ENCODE results near the gene CEACAM16.

CEACAM16 gene

DNA sequence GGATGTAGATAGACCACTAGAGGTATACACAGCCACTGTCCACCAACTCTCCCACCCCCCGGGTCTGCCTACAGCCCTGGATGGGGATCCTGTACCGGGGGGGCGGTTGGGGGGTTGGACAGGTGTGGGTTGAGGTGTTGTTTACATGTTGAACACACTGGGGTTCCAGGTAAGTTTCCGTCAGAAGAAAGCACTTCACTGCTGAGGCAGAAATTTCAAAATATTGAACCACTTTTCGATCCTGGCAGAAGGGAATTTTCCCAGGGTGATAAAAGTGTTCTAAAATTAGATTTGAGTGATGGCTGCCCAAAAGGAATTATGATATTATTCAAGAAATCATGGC, 6.6 kb upstream of the CEACAM16 start:
- H3K4me3 ChIP-seq (ENCODE audit: low read depth in 1 of 2, low read length in 1 of 2): no peak overlapping the region
- H3K4me1 ChIP-seq (ENCODE audit: control insufficient read depth in 1 of 2, insufficient read depth in 1 of 2, low read depth in 1 of 2, low read length in 1 of 2): peaks cover 12 to 19% of the 10 kb centered on the region in 2 experiments
- no peaks in the 10 kb centered on the region for H3K36me3 ChIP-seq
- H3K9me3 ChIP-seq: no peaks in the 10 kb centered on the region
- no peak overlapping the region for H3K27ac ChIP-seq
- TF ChIP-seq, protein P1, sequence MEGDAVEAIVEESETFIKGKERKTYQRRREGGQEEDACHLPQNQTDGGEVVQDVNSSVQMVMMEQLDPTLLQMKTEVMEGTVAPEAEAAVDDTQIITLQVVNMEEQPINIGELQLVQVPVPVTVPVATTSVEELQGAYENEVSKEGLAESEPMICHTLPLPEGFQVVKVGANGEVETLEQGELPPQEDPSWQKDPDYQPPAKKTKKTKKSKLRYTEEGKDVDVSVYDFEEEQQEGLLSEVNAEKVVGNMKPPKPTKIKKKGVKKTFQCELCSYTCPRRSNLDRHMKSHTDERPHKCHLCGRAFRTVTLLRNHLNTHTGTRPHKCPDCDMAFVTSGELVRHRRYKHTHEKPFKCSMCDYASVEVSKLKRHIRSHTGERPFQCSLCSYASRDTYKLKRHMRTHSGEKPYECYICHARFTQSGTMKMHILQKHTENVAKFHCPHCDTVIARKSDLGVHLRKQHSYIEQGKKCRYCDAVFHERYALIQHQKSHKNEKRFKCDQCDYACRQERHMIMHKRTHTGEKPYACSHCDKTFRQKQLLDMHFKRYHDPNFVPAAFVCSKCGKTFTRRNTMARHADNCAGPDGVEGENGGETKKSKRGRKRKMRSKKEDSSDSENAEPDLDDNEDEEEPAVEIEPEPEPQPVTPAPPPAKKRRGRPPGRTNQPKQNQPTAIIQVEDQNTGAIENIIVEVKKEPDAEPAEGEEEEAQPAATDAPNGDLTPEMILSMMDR (IDR thresholded peaks at IDR 0.05): no peak
- H3K27me3 ChIP-seq: peaks cover 23% of the 10 kb centered on the region

DNA sequence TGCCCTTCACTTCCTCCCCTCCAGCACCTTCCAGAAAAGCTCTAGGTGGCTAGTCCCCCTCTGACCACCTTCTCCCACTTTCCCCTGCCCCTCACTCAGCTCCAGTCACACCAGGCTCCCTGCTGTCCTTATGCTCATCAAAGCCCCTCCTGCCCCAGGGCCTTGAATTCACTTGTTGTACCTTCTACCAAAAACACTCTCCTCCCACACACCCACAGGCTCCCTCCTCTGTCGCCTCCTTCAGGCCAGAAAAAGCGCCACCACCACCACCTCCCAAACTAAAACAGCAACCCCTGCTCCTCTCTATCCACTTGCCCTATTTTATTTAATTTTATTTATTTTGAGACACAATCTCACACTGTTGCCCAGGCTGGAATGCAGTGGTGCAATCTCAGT, 4.8 kb upstream of the CEACAM16 start:
- H3K27ac ChIP-seq: no peak overlapping the region
- peaks cover 29% of the 10 kb centered on the region for H3K27me3 ChIP-seq

DNA sequence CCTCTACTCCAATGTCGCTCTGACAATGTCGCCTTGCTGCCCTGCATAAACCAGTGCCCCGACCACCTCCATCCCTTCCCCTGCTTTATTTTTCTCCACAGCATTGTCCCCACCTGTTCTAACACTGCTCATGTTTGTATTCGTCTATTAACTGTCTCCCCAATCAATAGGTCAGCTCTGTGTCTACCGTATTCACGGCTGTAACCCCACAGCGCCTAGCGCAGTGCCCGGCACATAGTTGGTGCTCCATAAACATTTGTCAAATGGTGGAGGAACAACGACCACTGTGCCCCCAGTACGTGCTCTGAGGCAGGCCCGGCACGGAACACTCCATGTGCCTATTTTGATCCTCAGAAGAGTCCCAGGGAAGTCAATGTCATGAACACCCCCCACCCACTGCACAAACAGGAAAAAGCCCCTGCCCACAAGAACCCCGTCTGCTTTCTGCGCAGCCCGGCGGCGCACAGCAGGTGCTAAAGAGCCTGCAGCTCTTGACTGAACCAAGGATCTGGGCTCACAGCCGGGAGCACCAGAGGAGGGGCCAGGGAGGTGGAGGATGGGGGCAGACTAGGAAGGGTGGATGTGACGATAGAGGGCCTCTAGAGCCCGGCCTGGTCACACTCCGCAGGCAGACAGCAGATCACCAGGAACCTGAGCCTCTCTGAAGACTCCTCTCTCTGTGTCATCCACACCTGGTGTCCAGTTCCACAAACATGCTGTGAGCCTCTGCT, 1.8 kb upstream of the CEACAM16 start:
- Histone ChIP-seq H3K27ac (no peak overlapping the region), H3K27me3 (peaks cover 24% of the 10 kb centered on the region), H3K9me3 (no peaks in the 10 kb centered on the region), H3K4me3 (ENCODE audit: low read depth in 1 of 2, low read length in 1 of 2) (no peak overlapping the region), H3K36me3 (no peaks in the 10 kb centered on the region), H3K4me1 (ENCODE audit: control insufficient read depth in 1 of 2, insufficient read depth in 1 of 2, low read depth in 1 of 2, low read length in 1 of 2) (no peaks in the 10 kb centered on the region)
- TF ChIP-seq, protein P1 (IDR thresholded peaks at IDR 0.05): no peak

More for the DNA sequence above, 4.8 kb upstream of the CEACAM16 start:
- H3K36me3 ChIP-seq: no peaks in the 10 kb centered on the region
- H3K4me3 ChIP-seq (ENCODE audit: low read depth in 1 of 2, low read length in 1 of 2): no peak overlapping the region
- peaks cover 0 to 3% of the 10 kb centered on the region in 2 experiments for H3K4me1 ChIP-seq (ENCODE audit: control insufficient read depth in 1 of 2, insufficient read depth in 1 of 2, low read depth in 1 of 2, low read length in 1 of 2)
- TF ChIP-seq, protein P1 (IDR thresholded peaks at IDR 0.05): no peak
- no peaks in the 10 kb centered on the region for H3K9me3 ChIP-seq

DNA sequence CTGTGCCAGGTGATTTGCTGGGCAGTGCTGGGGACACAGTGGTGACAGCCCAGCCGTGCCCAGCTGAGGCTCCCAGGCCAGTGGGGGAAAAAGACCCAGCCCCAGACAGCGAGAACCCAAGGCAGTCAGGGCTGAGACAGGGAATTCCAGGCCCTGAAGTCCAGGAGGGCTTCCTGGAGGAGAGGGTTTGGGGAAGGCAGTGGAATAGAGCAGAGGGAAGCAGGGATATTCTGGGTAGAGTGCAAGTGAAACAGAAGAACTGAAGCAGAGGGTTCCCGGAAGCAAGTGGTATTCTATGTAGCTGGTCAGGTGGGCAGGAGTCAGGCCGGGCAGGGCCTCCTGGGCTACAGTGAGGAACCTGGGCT, 1.3 kb upstream of the CEACAM16 start:
- no peaks in the 10 kb centered on the region for H3K9me3 ChIP-seq
- TF ChIP-seq, protein P1 (IDR thresholded peaks at IDR 0.05): no peak
- no peak overlapping the region for H3K4me3 ChIP-seq (ENCODE audit: low read depth in 1 of 2, low read length in 1 of 2)

DNA sequence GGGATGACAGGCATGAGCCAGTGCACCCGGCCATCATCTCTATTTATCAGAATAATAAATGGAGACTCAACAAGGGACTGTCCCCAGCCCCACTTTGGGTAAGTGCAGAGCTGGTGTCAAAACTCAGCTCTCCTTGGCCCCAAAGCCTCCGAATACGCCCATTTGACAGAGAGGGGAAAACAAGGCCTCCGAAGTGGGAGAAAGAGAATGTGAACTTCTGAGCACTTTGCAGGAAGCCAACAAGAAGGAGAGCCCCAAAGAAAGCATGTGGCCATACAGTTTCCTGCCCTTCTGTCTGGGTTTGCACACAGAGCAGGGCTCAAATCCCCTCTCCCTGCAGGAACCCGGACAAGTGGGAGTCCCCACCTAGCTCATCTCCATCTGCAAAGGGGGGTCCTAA, 1.6 kb downstream of the CEACAM16 start:
- Histone ChIP-seq H3K4me1 (ENCODE audit: control insufficient read depth in 1 of 2, insufficient read depth in 1 of 2, low read depth in 1 of 2, low read length in 1 of 2) (no peaks in the 10 kb centered on the region), H3K27me3 (peaks cover 13% of the 10 kb centered on the region), H3K36me3 (no peaks in the 10 kb centered on the region), H3K4me3 (ENCODE audit: low read depth in 1 of 2, low read length in 1 of 2) (no peak overlapping the region), H3K9me3 (no peaks in the 10 kb centered on the region), H3K27ac (no peak overlapping the region)
- TF ChIP-seq, protein P1 (IDR thresholded peaks at IDR 0.05): no peak

More for the DNA sequence above, 1.3 kb upstream of the CEACAM16 start:
- Histone ChIP-seq H3K36me3 (no peaks in the 10 kb centered on the region), H3K27ac (no peak overlapping the region), H3K27me3 (peaks cover 18% of the 10 kb centered on the region), H3K4me1 (ENCODE audit: control insufficient read depth in 1 of 2, insufficient read depth in 1 of 2, low read depth in 1 of 2, low read length in 1 of 2) (no peaks in the 10 kb centered on the region)

Measured in neutrophil (primary cell).